ENCODE measurements around the gene RNFT1.
"Not testable (repeated sequence)": the region's sequence is repeated elsewhere in the genome, so short reads cannot be mapped to it uniquely, and the experiment has no call there.

RNFT1 gene

GRCh38 chr17:59920637-59921036 is 43.9 kb downstream of the RNFT1 start:
- DNase-seq, result not testable (repeated sequence)

DNA sequence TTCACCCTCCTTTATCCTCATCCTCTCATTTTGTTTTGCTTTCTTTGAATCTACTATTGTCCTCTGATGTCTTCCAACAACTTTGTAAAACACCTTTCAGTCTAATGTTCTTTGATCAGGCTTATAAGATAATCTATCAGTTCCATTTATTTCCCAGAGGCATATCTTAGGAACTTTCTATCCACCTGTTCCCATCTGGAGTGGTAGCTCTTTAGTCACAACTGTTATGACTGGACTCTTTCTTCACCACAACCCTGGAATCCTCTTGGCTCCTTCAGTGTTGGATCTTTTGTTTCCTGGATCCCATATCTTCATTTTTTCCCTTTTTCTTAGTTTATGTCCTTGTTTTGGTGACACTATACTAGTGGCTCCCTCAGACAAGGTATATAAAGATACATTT is 48.1 kb downstream of the RNFT1 start:
- no peak for DNase-seq

GRCh38 chr17:59914274-59914854 is 50.2 kb downstream of the RNFT1 start:
- DNase-seq, result no peak

DNA sequence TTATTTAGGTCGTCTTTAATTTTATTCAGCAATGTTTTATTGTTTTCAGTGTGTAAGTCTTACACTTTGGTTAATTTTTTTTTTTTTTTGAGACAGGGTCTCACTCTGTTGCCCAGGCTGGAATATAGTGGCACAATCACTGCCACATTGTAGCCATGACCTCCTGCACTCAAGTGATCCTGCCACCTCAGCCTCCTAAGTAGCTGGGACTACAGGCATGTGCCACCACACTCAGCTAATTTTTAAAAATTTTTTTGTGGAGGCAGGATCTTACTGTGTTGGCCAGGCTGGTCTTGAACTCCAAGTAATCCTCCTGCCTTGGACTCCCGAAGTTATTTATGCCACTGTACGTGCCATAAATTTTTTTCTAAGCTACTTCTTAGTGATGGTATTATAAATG is 57.1 kb downstream of the RNFT1 start:
- DNase-seq, result no peak

DNA sequence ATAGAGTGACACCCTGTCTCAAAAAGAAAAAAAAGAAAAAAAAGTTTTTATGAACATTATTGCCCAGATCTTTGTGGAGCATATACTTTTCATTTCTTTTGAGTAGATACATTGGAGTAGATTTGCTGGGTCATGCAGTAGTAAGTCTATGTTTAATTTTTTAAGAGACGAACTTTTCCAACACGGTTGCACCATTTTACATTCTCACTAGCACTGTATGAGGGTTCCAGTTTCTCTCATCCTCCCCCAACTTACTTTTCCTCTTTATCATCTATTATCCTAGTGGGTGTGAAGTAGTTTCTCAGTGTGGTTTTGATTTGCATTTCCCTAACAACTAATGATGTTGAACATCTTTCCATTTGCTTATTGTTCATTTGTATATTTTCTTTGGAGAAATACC is 61.1 kb downstream of the RNFT1 start:
- no peak for DNase-seq

All from stimulated activated CD4-positive, alpha-beta T cell treated with anti-CD3 and anti-CD28 coated beads, Interleukin-2, amount 100 ng/mL, for 48 hours (primary cell).